Measurements from ENCODE around the gene TEX54. TPM values are rescaled to one million over a fixed set of nuclear protein-coding genes. Genes with fewer than 3 reads are reported as not detected.

The TEX54 gene
- total RNA-seq, 3 donors from 2014 or later: 1.6 TPM; not detected in 2

DNA sequence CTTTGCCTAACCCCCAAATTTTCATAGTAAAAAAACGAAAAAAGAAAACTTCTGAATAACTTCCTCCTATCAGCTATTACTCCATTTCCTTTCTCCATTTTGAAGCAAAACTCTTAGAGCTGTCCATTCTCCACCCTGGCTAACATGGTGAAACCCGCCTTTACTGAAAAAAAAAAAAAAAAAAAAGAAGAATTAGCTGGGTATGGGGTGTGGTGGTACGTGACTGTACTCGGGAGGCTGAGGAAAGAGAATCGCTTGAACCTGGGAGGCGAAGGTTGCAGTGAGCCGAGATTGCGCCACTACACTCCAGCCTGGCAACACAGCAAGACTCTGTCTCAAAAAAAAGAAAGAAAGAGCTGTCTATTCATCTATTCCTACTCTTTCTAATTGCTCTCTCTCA, 16.1 kb downstream of the TEX54 start:
- Histone ChIP-seq H3K27me3 (no peaks in the 10 kb centered on the region), H3K27ac (no peak overlapping the region), H3K4me1 (no peaks in the 10 kb centered on the region), H3K9me3 (no peaks in the 10 kb centered on the region), H3K4me3 (no peak overlapping the region), H3K36me3 (no peaks in the 10 kb centered on the region)
- TF ChIP-seq, protein P1, sequence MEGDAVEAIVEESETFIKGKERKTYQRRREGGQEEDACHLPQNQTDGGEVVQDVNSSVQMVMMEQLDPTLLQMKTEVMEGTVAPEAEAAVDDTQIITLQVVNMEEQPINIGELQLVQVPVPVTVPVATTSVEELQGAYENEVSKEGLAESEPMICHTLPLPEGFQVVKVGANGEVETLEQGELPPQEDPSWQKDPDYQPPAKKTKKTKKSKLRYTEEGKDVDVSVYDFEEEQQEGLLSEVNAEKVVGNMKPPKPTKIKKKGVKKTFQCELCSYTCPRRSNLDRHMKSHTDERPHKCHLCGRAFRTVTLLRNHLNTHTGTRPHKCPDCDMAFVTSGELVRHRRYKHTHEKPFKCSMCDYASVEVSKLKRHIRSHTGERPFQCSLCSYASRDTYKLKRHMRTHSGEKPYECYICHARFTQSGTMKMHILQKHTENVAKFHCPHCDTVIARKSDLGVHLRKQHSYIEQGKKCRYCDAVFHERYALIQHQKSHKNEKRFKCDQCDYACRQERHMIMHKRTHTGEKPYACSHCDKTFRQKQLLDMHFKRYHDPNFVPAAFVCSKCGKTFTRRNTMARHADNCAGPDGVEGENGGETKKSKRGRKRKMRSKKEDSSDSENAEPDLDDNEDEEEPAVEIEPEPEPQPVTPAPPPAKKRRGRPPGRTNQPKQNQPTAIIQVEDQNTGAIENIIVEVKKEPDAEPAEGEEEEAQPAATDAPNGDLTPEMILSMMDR (IDR thresholded peaks at IDR 0.05): no peak
- TF ChIP-seq POLR2AphosphoS5 (IDR thresholded peaks at IDR 0.05) (no peak), POLR2A (IDR thresholded peaks at IDR 0.05) (no peak)
- no peak for DNase-seq (ENCODE audit: low spot score in 2 of 2)
- intact Hi-C loops (cut with DNase I; ENCODE audit: low total_unique reads): no loop called here

DNA sequence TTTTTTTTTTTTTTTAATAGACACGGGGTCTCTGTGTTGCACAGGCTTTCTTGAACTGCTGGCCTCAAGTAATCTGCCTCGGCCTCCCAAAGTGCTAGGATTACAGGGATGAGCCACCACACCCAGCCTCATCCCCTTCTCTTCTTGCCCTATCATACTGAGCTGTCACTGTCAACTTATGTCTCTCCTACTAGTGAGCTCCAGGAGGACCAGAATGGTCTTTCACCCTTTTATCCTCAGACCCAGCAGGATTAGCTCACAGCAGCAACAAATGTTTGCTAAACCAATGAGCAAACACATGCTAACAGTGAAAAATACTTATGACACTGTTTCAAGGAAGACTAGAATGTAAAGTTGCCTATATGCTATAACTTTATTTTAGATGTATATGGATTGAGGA, 21.0 kb downstream of the TEX54 start:
- TF ChIP-seq, protein P1 (IDR thresholded peaks at IDR 0.05): no peak
- TF ChIP-seq POLR2AphosphoS5 (IDR thresholded peaks at IDR 0.05) (no peak), POLR2A (IDR thresholded peaks at IDR 0.05) (no peak)
- Histone ChIP-seq H3K27me3 (no peaks in the 10 kb centered on the region), H3K36me3 (no peaks in the 10 kb centered on the region), H3K9me3 (no peaks in the 10 kb centered on the region), H3K4me3 (no peak overlapping the region), H3K4me1 (no peaks in the 10 kb centered on the region), H3K27ac (no peak overlapping the region)
- DNase-seq (ENCODE audit: low spot score in 2 of 2): no peak
- intact Hi-C loops (cut with DNase I; ENCODE audit: low total_unique reads): no loop called here

DNA sequence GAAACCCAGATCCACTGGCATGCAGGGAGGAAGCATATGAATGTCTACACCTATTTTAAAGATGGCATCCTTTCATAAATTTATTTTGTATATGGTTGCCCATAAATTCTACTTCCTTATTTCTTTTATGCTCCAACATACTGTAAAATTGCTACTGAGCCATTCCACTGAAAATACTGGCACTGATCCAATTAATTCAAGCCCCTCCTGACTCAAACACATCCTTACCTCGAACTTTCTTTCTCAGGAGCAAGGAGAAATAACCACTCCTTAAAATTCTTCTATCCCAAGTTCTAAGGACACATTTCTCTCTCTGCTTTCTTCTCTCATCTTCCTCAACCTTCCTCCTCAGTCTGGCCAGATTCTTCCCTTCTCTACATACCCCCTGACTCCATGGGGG, 21.9 kb downstream of the TEX54 start:
- TF ChIP-seq, protein P1 (IDR thresholded peaks at IDR 0.05): no peak
- TF ChIP-seq POLR2A (IDR thresholded peaks at IDR 0.05): no peak
- no peak for TF ChIP-seq POLR2AphosphoS5 (IDR thresholded peaks at IDR 0.05)
- Histone ChIP-seq H3K4me1 (no peaks in the 10 kb centered on the region), H3K27ac (no peak overlapping the region), H3K4me3 (no peak overlapping the region), H3K9me3 (no peaks in the 10 kb centered on the region), H3K36me3 (no peaks in the 10 kb centered on the region), H3K27me3 (no peaks in the 10 kb centered on the region)
- intact Hi-C loops (cut with DNase I; ENCODE audit: low total_unique reads): no loop called here
- no peak for DNase-seq (ENCODE audit: low spot score in 2 of 2)

DNA sequence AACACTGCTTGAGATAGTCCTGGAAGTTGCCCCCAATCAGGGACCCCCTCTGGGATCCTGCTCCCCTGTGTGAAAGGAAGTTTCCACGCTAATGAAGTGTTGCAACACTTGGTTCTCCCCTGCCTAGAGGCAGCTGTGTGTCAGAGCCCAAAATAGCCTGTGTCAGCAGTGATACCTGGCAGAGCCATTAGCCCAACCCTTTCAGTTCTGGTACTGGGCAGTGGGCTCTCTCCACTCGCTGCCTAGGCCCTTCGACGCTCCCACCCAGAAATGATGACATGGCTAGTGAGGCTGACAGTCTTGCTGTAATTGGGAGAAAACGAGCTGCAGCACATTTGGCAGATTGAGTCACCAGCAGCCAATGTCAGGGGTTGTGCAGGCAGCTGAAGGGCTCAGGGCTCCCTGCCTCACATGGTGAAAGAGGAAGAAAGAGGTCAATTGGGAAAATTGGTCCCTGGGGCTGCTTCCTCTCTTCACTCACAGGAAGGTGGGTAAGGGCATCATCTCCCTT, 26.0 kb downstream of the TEX54 start:
- Histone ChIP-seq H3K27ac (peak overlapping the region; percentile 95), H3K9me3 (no peaks in the 10 kb centered on the region), H3K27me3 (no peaks in the 10 kb centered on the region), H3K36me3 (no peaks in the 10 kb centered on the region), H3K4me3 (no peak overlapping the region), H3K4me1 (no peaks in the 10 kb centered on the region)
- no peak for DNase-seq (ENCODE audit: low spot score in 2 of 2)
- intact Hi-C loops (cut with DNase I; ENCODE audit: low total_unique reads): no loop called here
- TF ChIP-seq POLR2AphosphoS5 (IDR thresholded peaks at IDR 0.05) (peak in 1 of 3 donors; percentile 18), POLR2A (IDR thresholded peaks at IDR 0.05) (no peak)

DNA sequence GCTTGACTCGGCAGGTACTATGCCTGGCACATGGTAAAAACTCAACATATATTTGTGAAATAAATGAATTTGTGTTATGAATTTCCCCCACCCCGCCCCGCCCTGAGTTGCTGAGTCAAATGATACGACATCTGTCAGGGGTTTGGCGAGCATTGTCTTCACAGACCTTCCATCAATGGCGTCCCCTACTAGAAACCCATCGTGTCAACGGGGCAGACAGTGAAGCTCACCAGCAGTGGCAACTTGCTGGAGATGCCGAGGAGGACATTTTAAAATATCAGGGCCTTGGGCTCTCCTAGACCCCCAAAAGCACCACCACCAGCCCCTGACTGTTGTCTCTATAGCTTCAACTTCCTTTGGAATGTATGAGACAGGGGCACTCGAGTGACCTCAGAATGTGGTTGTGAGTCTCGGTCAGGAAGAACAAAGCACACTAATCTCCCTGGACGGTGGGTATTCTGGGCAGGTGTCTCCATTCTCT, 26.6 kb downstream of the TEX54 start:
- peak overlapping the region; percentile 95 for H3K27ac ChIP-seq
- H3K4me1 ChIP-seq: no peaks in the 10 kb centered on the region
- intact Hi-C loops (cut with DNase I; ENCODE audit: low total_unique reads): no loop called here
- H3K27me3 ChIP-seq: no peaks in the 10 kb centered on the region
- H3K9me3 ChIP-seq: no peaks in the 10 kb centered on the region
- peak overlapping the region; percentile 88 to 98 (median 92) for H3K4me3 ChIP-seq
- DNase-seq (ENCODE audit: low spot score in 2 of 2): no peak
- no peaks in the 10 kb centered on the region for H3K36me3 ChIP-seq
- TF ChIP-seq POLR2AphosphoS5 (IDR thresholded peaks at IDR 0.05): no peak
- no peak for TF ChIP-seq POLR2A (IDR thresholded peaks at IDR 0.05)
- TF ChIP-seq, protein P1 (IDR thresholded peaks at IDR 0.05): no peak

All from breast epithelium (tissue), 4 donors.